Spleen (tissue), 11 donors: ENCODE measurements around the gene MBNL2. TPM values are rescaled to one million over a fixed set of nuclear protein-coding genes. Genes with fewer than 3 reads are reported as not detected.

Experiments
- DNase-seq: peaks from one replicate; pipeline ENCODE4 v3.0.0-alpha.2; 2020
- H3K27ac ChIP-seq, 8 donors: fragments of 200-600 bp; sonication (generic) in 7 of 8; 1 replicate in 4 of 8; 2 replicates in 4 of 8; pipeline versions ENCODE4 v1.5.0 to v1.8.0; 2016 to 2021; ENCODE audit warnings: inconsistent platforms in 4 of 8, mild to moderate bottlenecking in 4 of 8, moderate library complexity in 1 of 8
- H3K27me3 ChIP-seq, 7 donors: fragments of 200-600 bp; sonication (generic) in 6 of 7; replicated peaks in 1 of 7; 1 replicate in 4 of 7; 2 replicates in 3 of 7; pipeline versions ENCODE4 v1.5.0 to v1.8.0; 2016 to 2021; ENCODE audit warnings: inconsistent platforms in 3 of 7, mild to moderate bottlenecking in 1 of 7
- H3K36me3 ChIP-seq, 6 donors: fragments of 200-600 bp; sonication (generic) in 5 of 6; 1 replicate in 4 of 6; 2 replicates in 2 of 6; pipeline versions ENCODE4 v1.5.0 to v1.8.0; 2016 to 2021; ENCODE audit warnings: inconsistent platforms in 2 of 6
- H3K4me1 ChIP-seq, 6 donors: fragments of 200-600 bp; sonication (generic) in 5 of 6; 1 replicate in 3 of 6; 2 replicates in 3 of 6; pipeline versions ENCODE4 v1.5.0 to v1.8.0; 2016 to 2021; ENCODE audit warnings: inconsistent platforms in 3 of 6
- H3K4me3 ChIP-seq, 8 donors: fragments of 200-600 bp; sonication (generic) in 7 of 8; 1 replicate in 4 of 8; 2 replicates in 4 of 8; pipeline versions ENCODE4 v1.5.0 to v1.8.0; 2016 to 2021; ENCODE audit warnings: inconsistent platforms in 4 of 8, mild to moderate bottlenecking in 4 of 8, moderate library complexity in 2 of 8
- H3K9me3 ChIP-seq, 8 donors: fragments of 200-600 bp; sonication (generic) in 7 of 8; 1 replicate in 4 of 8; 2 replicates in 4 of 8; pipeline versions ENCODE4 v1.5.0 to v1.8.0; 2016 to 2021; ENCODE audit warnings: inconsistent platforms in 4 of 8
- CTCF ChIP-seq, 11 experiments: fragments of 200-600 bp in 7 of 11; fragments of 450-650 bp in 4 of 11; sonication (generic) in 4 of 11; IDR thresholded peaks in 8 of 11; conservative IDR thresholded peaks in 3 of 11; 1 replicate in 7 of 11; 2 replicates in 4 of 11; pipeline versions ENCODE4 v1.4.0 to v1.8.0; 2016 to 2021; ENCODE audit warnings: antibody characterized with exemption in 11 of 11, inconsistent platforms in 4 of 11, mild to moderate bottlenecking in 1 of 11
- POLR2A ChIP-seq, 3 donors: fragments of 450-650 bp; IDR thresholded peaks; one replicate each; pipeline ENCODE4 v1.5.1; 2017; ENCODE audit warnings: antibody characterized with exemption in 3 of 3, mild to moderate bottlenecking in 1 of 3
- POLR2AphosphoS5 ChIP-seq, 3 donors: sonication (generic); formaldehyde crosslinking; IDR thresholded peaks; one replicate each; pipeline ENCODE4 v1.5.1; 2017; ENCODE audit warnings: antibody characterized with exemption in 3 of 3
- WGBS, 5 donors: extraction: QIAGEN DNeasy Blood & Tissue Kit in 3 of 5; methylation state at CpG; one replicate each; pipeline versions ENCODE4 v1.1.5 to v1.1.7; 2013 to 2018; 5-methylcytosine and 5-hydroxymethylcytosine counted together
- intact Hi-C: fragments of 100-400 bp; cut with DNase I; formaldehyde crosslinking; loops from one replicate; pipeline ENCODE4 v1.15.0; 2023; ENCODE audit warnings: low total_unique reads
- polyA plus RNA-seq, 3 donors: library from polyadenylated mRNA; stranded (reverse); fragments of 200-250 nt; gene quantifications; one replicate each; pipeline ENCODE4 v1.2.1, GENCODE V29; 2013
- total RNA-seq, 7 donors: library from RNA; depleted of rRNA in 3 of 7; stranded (reverse); fragments of >200 nt in 3 of 7; fragmentation: NEBNext Ultra II Directional in 4 of 7; extraction: Animal tissue kit (Norgen Biotek cat#: 25700) in 4 of 7; gene quantifications; one replicate each; pipeline versions ENCODE4 v1.1.0 to v1.2.1, GENCODE V29; 2016 to 2021
- donor health status: healthy with polysubstance abuse.
- donor health status: DM: no; HTN: no; CAD: no; lungs with moderate emphysema.
- donor health status: DM: no; HTN: no; CAD: no.
- donor health status: Bipolar disorder and iron deficiency.
- donor health status: healthy.
- donor health status: DM: no; HTN: no; CAD: no.
- donor health status: DM: yes; HTN: yes; CAD: no.

The MBNL2 gene
- total and polyA plus RNA-seq, 10 donors: 7.0 to 56.3 (median 31.1) TPM

- Histone ChIP-seq H3K27me3 (peaks cover 0 to 8% (median 0%) of the 10 kb centered on the region in 7 donors), H3K36me3 (peaks cover 0 to 12% (median 0%) of the 10 kb centered on the region in 6 donors), H3K4me1 (peaks cover 26 to 88% (median 54%) of the 10 kb centered on the region in 6 donors), H3K4me3 (peak overlapping the region in 4 of 8 donors; percentile 10 to 85 (median 14)), H3K9me3 (no peaks in the 10 kb centered on the region), H3K27ac (peak overlapping the region in 6 of 8 donors; percentile 16 to 92 (median 86))
- WGBS, 5 donors: 15 to 26% (median 19%) methylated on average over 6 of the region's 6 CpGs
- no peak for DNase-seq
- TF ChIP-seq POLR2AphosphoS5 (IDR thresholded peaks at IDR 0.05) (peak in 1 of 3 donors; percentile 14), CTCF (IDR thresholded peaks at IDR 0.05 in 8 of 11, conservative IDR thresholded peaks at IDR 0.05 in 3 of 11) (no peak), POLR2A (IDR thresholded peaks at IDR 0.05) (no peak)
- intact Hi-C loops: no loop called here
Measured at GRCh38 chr13:97226788-97227627, 4.9 kb downstream of the MBNL2 start.

DNA sequence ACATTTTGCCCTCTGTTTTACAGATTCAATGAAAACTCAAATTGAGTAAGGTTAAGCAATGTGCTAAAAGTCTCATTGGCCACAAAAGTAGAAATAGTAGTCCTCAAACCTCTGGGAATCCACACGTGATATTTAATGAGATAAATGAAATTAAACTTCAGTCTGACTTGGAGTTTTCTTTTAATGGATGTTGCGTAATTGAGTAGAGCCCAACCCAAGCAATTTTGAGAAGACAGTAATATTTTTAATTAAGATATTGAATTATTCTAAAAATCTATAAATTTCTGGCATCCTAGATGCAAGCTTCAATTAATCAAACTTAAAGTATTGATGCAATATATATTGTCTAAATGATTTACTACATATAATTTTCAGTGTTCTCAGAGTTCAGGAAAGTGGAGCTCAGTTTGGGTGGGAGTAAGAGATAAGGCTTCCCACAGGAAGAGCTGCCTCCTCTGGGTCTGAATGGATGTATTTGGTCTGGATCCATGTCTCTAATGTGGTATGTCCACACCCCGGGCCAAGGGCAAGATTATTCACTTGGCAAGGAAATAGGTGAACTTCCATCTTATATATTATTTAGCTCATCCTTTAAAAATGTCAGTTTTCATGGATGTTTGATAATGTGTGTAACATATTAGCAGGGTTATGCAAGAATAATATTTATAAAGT, 6.9 kb downstream of the MBNL2 start:
- Histone ChIP-seq H3K27me3 (peaks cover 0 to 8% (median 0%) of the 10 kb centered on the region in 7 donors), H3K4me1 (peaks cover 24 to 76% (median 52%) of the 10 kb centered on the region in 6 donors), H3K36me3 (peaks cover 0 to 18% (median 0%) of the 10 kb centered on the region in 6 donors), H3K9me3 (no peaks in the 10 kb centered on the region), H3K27ac (no peak overlapping the region), H3K4me3 (no peak overlapping the region)
- intact Hi-C loops: no loop called here
- no peak for TF ChIP-seq POLR2A (IDR thresholded peaks at IDR 0.05)
- TF ChIP-seq POLR2AphosphoS5 (IDR thresholded peaks at IDR 0.05): no peak
- no peak for TF ChIP-seq CTCF (IDR thresholded peaks at IDR 0.05 in 8 of 11, conservative IDR thresholded peaks at IDR 0.05 in 3 of 11)
- WGBS, 5 donors: 60 to 75% (median 66%) methylated on average over 3 of the region's 3 CpGs
- DNase-seq: no peak

DNA sequence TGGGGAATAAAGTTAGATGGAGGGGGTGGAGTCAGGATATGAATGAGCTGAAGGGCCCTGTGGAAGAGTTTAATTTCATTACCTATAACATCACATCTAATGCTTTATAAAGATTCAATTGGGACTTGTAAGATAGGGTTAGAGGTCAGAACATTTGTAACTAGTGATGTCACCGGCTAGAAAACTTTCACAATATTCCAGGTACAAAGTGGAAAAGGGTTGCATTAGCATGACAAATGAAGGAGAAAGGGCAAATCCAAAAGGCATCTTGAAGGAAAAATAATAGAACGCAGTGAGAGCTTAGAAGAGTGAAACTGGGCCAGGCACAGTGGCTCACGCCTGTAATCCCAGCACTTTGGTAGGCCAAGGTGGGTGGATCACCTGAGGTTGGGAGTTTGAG, 7.6 kb downstream of the MBNL2 start:
- no peak for TF ChIP-seq CTCF (IDR thresholded peaks at IDR 0.05 in 8 of 11, conservative IDR thresholded peaks at IDR 0.05 in 3 of 11)
- no peak for TF ChIP-seq POLR2A (IDR thresholded peaks at IDR 0.05)
- no peak for TF ChIP-seq POLR2AphosphoS5 (IDR thresholded peaks at IDR 0.05)
- DNase-seq: no peak
- WGBS, 5 donors: 93 to 99% (median 98%) methylated on average over 3 of the region's 3 CpGs
- intact Hi-C loops: no loop called here
- peaks cover 0 to 25% (median 0%) of the 10 kb centered on the region in 6 donors for H3K36me3 ChIP-seq
- no peak overlapping the region for H3K27ac ChIP-seq
- H3K4me1 ChIP-seq: peaks cover 22 to 76% (median 48%) of the 10 kb centered on the region in 6 donors
- no peaks in the 10 kb centered on the region for H3K9me3 ChIP-seq
- H3K4me3 ChIP-seq: no peak overlapping the region
- peaks cover 0 to 12% (median 0%) of the 10 kb centered on the region in 7 donors for H3K27me3 ChIP-seq
